K562 (cell line): ENCODE results near the gene VPS4A. TPM values are rescaled to one million over a fixed set of nuclear protein-coding genes. Genes with fewer than 3 reads are reported as not detected.

ENCODE experiments used
- ATAC-seq: fragments of 200-7000 bp; cut with Tn5 transposase; 3 replicates; pipeline ENCODE4 v1.9.1; 2020; ENCODE audit warnings: moderate library complexity
- BruUV-seq: library from RNA; stranded (reverse); fragments of 400-500 nt; replicated peaks from 2 replicates; lab custom pipeline; 2021; lab: Mats Ljungman, UMichigan
- CTCF ChIA-PET: fragments of 300-600 bp; formaldehyde crosslinking; extraction: SDS; loops from one replicate; lab custom pipeline; 2021; ENCODE audit warnings: low intra/inter-chr PET ratio; lab: Yijun Ruan, JAX
- POLR2A ChIA-PET: fragments of 300-600, 350-650 bp; sonication (Branson Sonifier 250); formaldehyde crosslinking; extraction: SDS; loops from one replicate; lab custom pipeline; 2021; ENCODE audit warnings: antibody characterized with exemption, inconsistent platforms; lab: Yijun Ruan, JAX
- DNase-seq, 4 experiments: peaks; one replicate each; pipeline versions ENCODE4 v3.0.0 to v3.0.0-alpha.2; 2011 to 2018; ENCODE audit warnings: low spot score in 3 of 4, mixed read lengths in 3 of 4; ENCODE audit errors: extremely low read depth in 1 of 4
- FAIRE-seq: peaks from 2 replicates; lab custom pipeline; 2011; peaks lifted over from hg19 to GRCh38; lab: Jason Lieb, UNC
- H2AFZ ChIP-seq: 2 replicates; pipeline ENCODE4 v1.6.0; 2011; ENCODE audit warnings: low read depth, low read length, control low read depth, inconsistent platforms
- H3K27ac ChIP-seq: fragments of 200-600 bp; 3 replicates; pipeline ENCODE4 v1.8.0; 2011; ENCODE audit warnings: low read depth, mild to moderate bottlenecking, control low read depth, inconsistent platforms, low read length, moderate library complexity, mixed read lengths; ENCODE audit errors: extremely low read depth
- H3K27me3 ChIP-seq, 2 experiments: fragments of 300-600 bp in 1 of 2; 2 replicates in 1 of 2; 3 replicates in 1 of 2; pipeline versions ENCODE4 v1.6.0 to v1.8.0; 2011; ENCODE audit warnings: inconsistent platforms in 2 of 2, low read length in 2 of 2, mild to moderate bottlenecking in 1 of 2, mixed read lengths in 1 of 2, moderate library complexity in 1 of 2; ENCODE audit not compliant: control insufficient read depth in 2 of 2, insufficient read depth in 2 of 2
- H3K36me3 ChIP-seq: fragments of 300-600 bp; 3 replicates; pipeline ENCODE4 v1.8.0; 2011; ENCODE audit warnings: mild to moderate bottlenecking, low read length, inconsistent platforms; ENCODE audit not compliant: control insufficient read depth, insufficient read depth
- H3K4me1 ChIP-seq, 2 experiments: fragments of 200-600 bp in 1 of 2; replicated peaks in 1 of 2; 2 replicates in 1 of 2; 3 replicates in 1 of 2; pipeline versions ENCODE4 v1.5.1 to v1.8.0; 2011; ENCODE audit warnings: inconsistent platforms in 2 of 2, low read length in 2 of 2, mild to moderate bottlenecking in 1 of 2, mixed read lengths in 1 of 2, moderate library complexity in 1 of 2; ENCODE audit not compliant: control insufficient read depth in 2 of 2, insufficient read depth in 2 of 2
- H3K4me2 ChIP-seq: 2 replicates; pipeline ENCODE4 v1.6.1; 2011; ENCODE audit warnings: low read length, control low read depth, inconsistent platforms, mixed read lengths; ENCODE audit not compliant: insufficient read depth
- H3K4me3 ChIP-seq: fragments of 200-600 bp; sonication (generic), shearing (Covaris generic); 2 replicates; pipeline ENCODE4 v1.5.1; 2016; ENCODE audit warnings: control low read depth, inconsistent platforms
- H3K79me2 ChIP-seq: fragments of 200-600 bp; 3 replicates; pipeline ENCODE4 v1.8.0; 2011; ENCODE audit warnings: low read length, inconsistent platforms; ENCODE audit not compliant: control insufficient read depth, insufficient read depth
- H3K9ac ChIP-seq, 2 experiments: 2 replicates each; pipeline versions ENCODE4 v1.6.0 to v1.6.1; 2011; ENCODE audit warnings: low read depth in 2 of 2, low read length in 2 of 2, control low read depth in 1 of 2, inconsistent platforms in 1 of 2, mild to moderate bottlenecking in 1 of 2, mixed read lengths in 1 of 2; ENCODE audit not compliant: insufficient read depth in 1 of 2
- H3K9me1 ChIP-seq: one replicate; pipeline ENCODE4 v1.6.0; 2011; ENCODE audit warnings: inconsistent platforms, mild to moderate bottlenecking, low read length, moderate library complexity; ENCODE audit not compliant: control insufficient read depth, insufficient read depth
- H3K9me3 ChIP-seq: replicated peaks from 2 replicates; pipeline ENCODE4 v1.5.1; 2011; ENCODE audit warnings: low read depth, low read length, inconsistent platforms; ENCODE audit not compliant: control insufficient read depth, insufficient read depth
- H4K20me1 ChIP-seq: replicated peaks from 2 replicates; pipeline ENCODE4 v1.6.1; 2011; ENCODE audit warnings: low read length, inconsistent platforms, mixed read lengths; ENCODE audit not compliant: control insufficient read depth, insufficient read depth
- BRD4 ChIP-seq: fragments of 200-600 bp; sonication (generic); IDR thresholded peaks from 2 replicates; pipeline ENCODE4 v1.6.1; 2017; ENCODE audit warnings: inconsistent platforms
- CEBPB ChIP-seq: fragments of 450-650 bp; IDR thresholded peaks from 2 replicates; pipeline ENCODE4 v1.6.1; 2016; ENCODE audit warnings: missing genetic modification characterization, missing compliant biosample characterization
- CEBPG ChIP-seq, 3 experiments: fragments of 200-800 bp in 1 of 3; sonication (Bioruptor generic) in 1 of 3; sonication (generic) in 1 of 3; formaldehyde crosslinking in 1 of 3; IDR thresholded peaks in 2 of 3; conservative IDR thresholded peaks in 1 of 3; 2 replicates each; pipeline versions ENCODE4 v1.6.1 to v1.8.0; 2016 to 2022; ENCODE audit warnings: missing compliant biosample characterization in 2 of 3, missing genetic modification characterization in 2 of 3, mild to moderate bottlenecking in 1 of 3, missing genetic modification reagents in 1 of 3
- FOXK1 ChIP-seq: sonication (generic); formaldehyde crosslinking; IDR thresholded peaks from 2 replicates; pipeline ENCODE4 v1.8.0; 2022; ENCODE audit warnings: missing genetic modification reagents, mild to moderate bottlenecking, borderline replicate concordance
- FUS ChIP-seq: fragments of 200-400 bp; formaldehyde crosslinking; optimal IDR thresholded peaks from 2 replicates; pipeline ENCODE3; 2017; ENCODE audit warnings: low read depth, low read length
- GTF2F1 ChIP-seq: IDR thresholded peaks from 2 replicates; pipeline ENCODE4 v1.6.1; 2011; ENCODE audit warnings: low read depth, low read length, improper control_type of control experiment
- HDAC1 ChIP-seq, 2 experiments: fragments of 450-650 bp; IDR thresholded peaks; 2 replicates each; pipeline ENCODE4 v1.6.1; 2016 to 2017; ENCODE audit warnings: inconsistent platforms in 1 of 2, mild to moderate bottlenecking in 1 of 2, moderate library complexity in 1 of 2
- HNRNPL ChIP-seq: fragments of 200-400 bp; formaldehyde crosslinking; IDR thresholded peaks from 2 replicates; pipeline ENCODE4 v1.6.1; 2017; ENCODE audit warnings: low read depth, mild to moderate bottlenecking, low read length
- PML ChIP-seq: IDR thresholded peaks from 2 replicates; pipeline ENCODE4 v1.6.1; 2012; ENCODE audit warnings: low read length, inconsistent platforms
- SMARCC2 ChIP-seq: fragments of 450-650 bp; IDR thresholded peaks from 2 replicates; pipeline ENCODE4 v1.6.1; 2017; ENCODE audit warnings: antibody characterized with exemption, moderate library complexity, mild to moderate bottlenecking, low read depth
- TBL1XR1 ChIP-seq, 2 experiments: IDR thresholded peaks; 2 replicates each; pipeline ENCODE4 v1.6.1; 2012; ENCODE audit warnings: improper control_type of control experiment in 2 of 2, low read length in 2 of 2, mild to moderate bottlenecking in 1 of 2
- ZNF140 ChIP-seq: fragments of 250-450 bp; sonication (Bioruptor Pico); IDR thresholded peaks from 2 replicates; pipeline ENCODE4 v1.8.0; 2021; ENCODE audit warnings: moderate library complexity, mild to moderate bottlenecking, inconsistent platforms
- ZNF318 ChIP-seq, 2 experiments: fragments of 450-650 bp; IDR thresholded peaks; 2 replicates each; pipeline ENCODE4 v1.6.1; 2016; ENCODE audit warnings: mild to moderate bottlenecking in 2 of 2, borderline replicate concordance in 1 of 2, low read depth in 1 of 2, moderate library complexity in 1 of 2
- WGBS: fragments of 100-300 bp; shearing (Covaris generic); methylation state at CpG from one replicate; pipeline ENCODE4 v1.1.6; 2016; ENCODE audit warnings: low coverage, mixed read lengths; ENCODE audit not compliant: insufficient coverage; ENCODE audit errors: missing lambda C conversion rate; 5-methylcytosine and 5-hydroxymethylcytosine counted together
- in situ Hi-C: fragments of 300-500 bp; cut with MboI; formaldehyde crosslinking; loops from 4 replicates; pipeline ENCODE4 v1.15.0; 2018; ENCODE audit warnings: inconsistent platforms, mixed read lengths
- intact Hi-C: fragments of 100-400 bp; cut with micrococcal nuclease; formaldehyde crosslinking; loops from 2 replicates; pipeline ENCODE4 v1.14.2; 2022
- polyA plus RNA-seq, 8 experiments: library from polyadenylated mRNA; depleted of rRNA in 4 of 8; stranded (reverse) in 5 of 8; unstranded in 3 of 8; fragments of >200 nt; fragmentation: Nextera tagmentation in 2 of 8; fragmentation: Illumina TruSeq in 1 of 8; extraction: Ambion mirVana in 2 of 8; extraction: Trizol in 1 of 8; gene quantifications; 2 replicates each; pipeline versions ENCODE4 v1.2.1 to v1.2.3, GENCODE V29; 2011 to 2014; ENCODE audit warnings: inconsistent platforms in 1 of 8, missing spikeins in 1 of 8
- total RNA-seq, 7 experiments: library from RNA; depleted of rRNA in 6 of 7; stranded (reverse); fragments of >200 nt in 6 of 7; fragmentation: Illumina TruSeq in 2 of 7; extraction: Trizol in 2 of 7; gene quantifications; 2 replicates each; pipeline versions ENCODE4 v1.2.1 to v1.2.3, GENCODE V29; 2011 to 2021; ENCODE audit warnings: low replicate concordance in 1 of 7
- TF ChIP-seq, protein P1 (sequence below): IDR thresholded peaks from 3 replicates; pipeline ENCODE4 v1.6.1; 2011; ENCODE audit warnings: borderline replicate concordance, mild to moderate bottlenecking; ENCODE audit not compliant: insufficient read length, insufficient read depth

The VPS4A gene
- total and polyA plus RNA-seq, 9 of the 15 experiments (the other 6 are each of a cell fraction or from before 2014, with no cell fraction given): 7.6 to 45.4 (median 29.9) TPM

DNA sequence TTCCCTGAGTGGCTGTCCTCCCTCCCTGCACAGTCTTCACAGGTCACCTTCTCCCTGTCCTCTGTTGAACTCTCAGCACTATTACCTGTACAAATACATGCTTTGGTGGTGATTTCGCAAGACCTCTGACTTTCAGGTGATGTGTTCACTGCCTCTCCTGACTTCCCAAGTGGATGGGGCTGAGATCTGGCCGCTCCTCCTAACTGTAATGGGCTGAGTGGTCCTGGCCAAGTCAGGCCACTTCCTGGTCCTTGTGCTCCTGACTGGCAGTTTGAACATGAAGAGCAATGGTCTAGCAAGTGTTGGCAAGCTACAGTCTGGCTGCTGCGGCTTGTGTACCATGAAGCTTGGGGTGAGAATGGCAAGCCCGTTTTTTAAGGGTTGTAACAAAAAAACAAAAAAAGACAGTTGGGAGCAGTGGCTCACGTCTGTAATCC lies 52.1 kb downstream of the VPS4A start:
- no peak overlapping the region for H3K4me3 ChIP-seq
- no peak overlapping the region for H3K4me2 ChIP-seq
- POLR2A ChIA-PET: no interaction called here
- no peaks in the 10 kb centered on the region; the same call in 2 of the 3 replicates for H3K79me2 ChIP-seq
- H3K27me3 ChIP-seq: no peaks in the 10 kb centered on the region
- CTCF ChIA-PET: no interaction called here
- TF ChIP-seq PML (no peak), GTF2F1 (no peak), HDAC1 (IDR thresholded peaks at IDR 0.05) (no peak), TBL1XR1 (IDR thresholded peaks at IDR 0.05; ENCODE audit: low read length in 2 of 2) (no peak), ZNF318 (IDR thresholded peaks at IDR 0.05; ENCODE audit: borderline replicate concordance in 1 of 2, low read depth in 1 of 2) (no peak), SMARCC2 (no peak), ZNF140 (no peak), BRD4 (no peak), CEBPG (CRISPR knock-in tag; IDR thresholded peaks at IDR 0.05) (peak; percentile 52; the same call in 1 of the 2 replicates), CEBPG (tag; conservative IDR thresholded peaks at IDR 0.05 in 1 of 2, IDR thresholded peaks at IDR 0.05 in 1 of 2) (peak; percentile 22 to 41; a peak in 2 of 4 replicates), FOXK1 (no peak), FUS (no peak), HNRNPL (no peak), CEBPB (tag) (peak; percentile 90)
- TF ChIP-seq, protein P1, sequence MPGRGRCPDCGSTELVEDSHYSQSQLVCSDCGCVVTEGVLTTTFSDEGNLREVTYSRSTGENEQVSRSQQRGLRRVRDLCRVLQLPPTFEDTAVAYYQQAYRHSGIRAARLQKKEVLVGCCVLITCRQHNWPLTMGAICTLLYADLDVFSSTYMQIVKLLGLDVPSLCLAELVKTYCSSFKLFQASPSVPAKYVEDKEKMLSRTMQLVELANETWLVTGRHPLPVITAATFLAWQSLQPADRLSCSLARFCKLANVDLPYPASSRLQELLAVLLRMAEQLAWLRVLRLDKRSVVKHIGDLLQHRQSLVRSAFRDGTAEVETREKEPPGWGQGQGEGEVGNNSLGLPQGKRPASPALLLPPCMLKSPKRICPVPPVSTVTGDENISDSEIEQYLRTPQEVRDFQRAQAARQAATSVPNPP: no peak
- H2AFZ ChIP-seq: no peak overlapping the region
- in situ Hi-C loops: no loop called here
- no TSS peak for BruUV-seq
- no peak for DNase-seq
- 81% methylated on average over 5 of the region's 5 CpGs for WGBS
- H3K36me3 ChIP-seq: peaks cover 63% of the 10 kb centered on the region
- no peak for ATAC-seq
- intact Hi-C loops: no loop called here
- H3K9me1 ChIP-seq: no peaks in the 10 kb centered on the region
- no peak overlapping the region for H3K27ac ChIP-seq
- no peaks in the 10 kb centered on the region for H3K9me3 ChIP-seq
- H3K9ac ChIP-seq: peak overlapping the region in 1 of 2 experiments; percentile 57; a peak in 1 of 4 replicates
- 0 out of 2 replicates have a peak, but pooled peaks cover 2% of the 10 kb centered on the region for H4K20me1 ChIP-seq
- FAIRE-seq: no peak
- H3K4me1 ChIP-seq: peaks cover 0 to 7% of the 10 kb centered on the region in 2 experiments; a peak in 3 of 5 replicates
